SK-N-SH (cell line): ENCODE results near the gene PRR15. TPM values are rescaled to one million over a fixed set of nuclear protein-coding genes. Genes with fewer than 3 reads are reported as not detected.
A peak's percentile ranks its signal among the peaks of the same experiment; 100 is the strongest.

ENCODE experiments used
- CTCF ChIA-PET: fragments of 300-600, 350-600 bp; formaldehyde crosslinking; extraction: SDS; loops from one replicate; lab custom pipeline; 2021; lab: Yijun Ruan, JAX
- POLR2A ChIA-PET: fragments of 350-600 bp; sonication (Branson Sonifier 250); formaldehyde crosslinking; extraction: SDS; loops from one replicate; lab custom pipeline; 2020; ENCODE audit warnings: antibody characterized with exemption, inconsistent platforms; lab: Yijun Ruan, JAX
- DNase-seq: peaks from one replicate; pipeline ENCODE4 v3.0.0; 2012
- H2AFZ ChIP-seq: fragments of 200-600 bp; sonication (generic); 2 replicates; pipeline ENCODE4 v1.8.1; 2016; ENCODE audit warnings: antibody characterized with exemption, mild to moderate bottlenecking, low read depth
- H3F3A ChIP-seq: fragments of 200-600 bp; sonication (generic); replicated peaks from 2 replicates; pipeline ENCODE3; 2016; ENCODE audit warnings: antibody characterized with exemption, mild to moderate bottlenecking; ENCODE audit not compliant: insufficient read depth
- H3K27ac ChIP-seq, 2 experiments: fragments of 200-500 bp in 1 of 2; fragments of 200-600 bp in 1 of 2; sonication (Bioruptor generic) in 1 of 2; sonication (generic), shearing (Covaris generic) in 1 of 2; 2 replicates each; pipeline versions ENCODE4 v1.5.1 to v1.6.1; 2014 to 2016; ENCODE audit warnings: low read depth in 2 of 2, inconsistent platforms in 1 of 2, low read length in 1 of 2, mild to moderate bottlenecking in 1 of 2, mixed read lengths in 1 of 2
- H3K27me3 ChIP-seq: fragments of 200-600 bp; sonication (generic), shearing (Covaris generic); 2 replicates; pipeline ENCODE4 v1.6.1; 2016; ENCODE audit warnings: mixed run types; ENCODE audit not compliant: insufficient read depth
- H3K36me3 ChIP-seq, 2 experiments: fragments of 200-500 bp in 1 of 2; fragments of 200-600 bp in 1 of 2; sonication (Bioruptor generic) in 1 of 2; sonication (generic) in 1 of 2; replicated peaks in 1 of 2; 2 replicates each; pipeline versions ENCODE3 to v1.5.1; 2014 to 2016; ENCODE audit warnings: low read length in 1 of 2, mild to moderate bottlenecking in 1 of 2; ENCODE audit not compliant: insufficient read depth in 2 of 2, control insufficient read depth in 1 of 2
- H3K4me1 ChIP-seq, 2 experiments: fragments of 200-500 bp in 1 of 2; fragments of 200-600 bp in 1 of 2; sonication (Bioruptor generic) in 1 of 2; sonication (generic), shearing (Covaris generic) in 1 of 2; 2 replicates each; pipeline versions ENCODE4 v1.5.1 to v1.6.1; 2014 to 2016; ENCODE audit warnings: low read depth in 1 of 2, low read length in 1 of 2, mixed run types in 1 of 2; ENCODE audit not compliant: insufficient read depth in 2 of 2, control insufficient read depth in 1 of 2
- H3K4me2 ChIP-seq: fragments of 200-600 bp; sonication (generic), shearing (Covaris generic); 2 replicates; pipeline ENCODE4 v1.6.1; 2017; ENCODE audit warnings: mixed run types
- H3K4me3 ChIP-seq, 2 experiments: fragments of 200-500 bp in 1 of 2; fragments of 200-600 bp in 1 of 2; sonication (Bioruptor generic) in 1 of 2; sonication (generic), shearing (Covaris generic) in 1 of 2; 2 replicates each; pipeline versions ENCODE4 v1.5.1 to v1.8.1; 2014 to 2016; ENCODE audit warnings: low read depth in 2 of 2, inconsistent platforms in 1 of 2, low read length in 1 of 2, mild to moderate bottlenecking in 1 of 2, mixed read lengths in 1 of 2, moderate library complexity in 1 of 2
- H3K79me2 ChIP-seq: fragments of 200-600 bp; sonication (generic); 2 replicates; pipeline ENCODE4 v1.8.1; 2017; ENCODE audit warnings: mild to moderate bottlenecking; ENCODE audit not compliant: insufficient read depth
- H3K9ac ChIP-seq: fragments of 200-600 bp; sonication (generic); 2 replicates; pipeline ENCODE4 v1.6.1; 2017; ENCODE audit warnings: mixed run types
- H3K9me2 ChIP-seq: fragments of 200-600 bp; sonication (generic); 2 replicates; pipeline ENCODE4 v1.6.1; 2017; ENCODE audit warnings: mixed run types
- H3K9me3 ChIP-seq: fragments of 200-600 bp; sonication (generic); 2 replicates; pipeline ENCODE4 v1.6.1; 2017; ENCODE audit warnings: mixed run types, mild to moderate bottlenecking, moderate library complexity
- H4K20me1 ChIP-seq: fragments of 200-600 bp; sonication (generic); 2 replicates; pipeline ENCODE4 v1.6.1; 2017; ENCODE audit warnings: mild to moderate bottlenecking, mixed run types; ENCODE audit not compliant: insufficient read depth
- CHD2 ChIP-seq: fragments of 150-350 bp; IDR thresholded peaks from 2 replicates; pipeline ENCODE4 v1.6.1; 2018; ENCODE audit warnings: low read length; ENCODE audit not compliant: partially characterized antibody
- CTCF ChIP-seq: fragments of 200-600 bp; sonication (generic); IDR thresholded peaks from 2 replicates; pipeline ENCODE4 v1.6.1; 2017; ENCODE audit warnings: antibody characterized with exemption, mild to moderate bottlenecking, moderate library complexity
- EP300 ChIP-seq, 2 experiments: IDR thresholded peaks; 2 replicates each; pipeline versions ENCODE4 v1.4.0 to v1.6.1; 2012; ENCODE audit warnings: borderline replicate concordance in 1 of 2, low read depth in 1 of 2, low read length in 1 of 2
- EZH2phosphoT487 ChIP-seq: fragments of 200-600 bp; sonication (generic); IDR thresholded peaks from 2 replicates; pipeline ENCODE4 v1.6.1; 2017; ENCODE audit warnings: low read depth, mixed run types, mild to moderate bottlenecking, antibody characterized with exemption, moderate library complexity, borderline replicate concordance
- FOSL2 ChIP-seq: IDR thresholded peaks from 2 replicates; pipeline ENCODE4 v1.4.0; 2012; ENCODE audit warnings: low read depth, mild to moderate bottlenecking, moderate library complexity, borderline replicate concordance
- FOXJ3 ChIP-seq: sonication (generic); formaldehyde crosslinking; IDR thresholded peaks from 2 replicates; pipeline ENCODE4 v1.5.1; 2020; ENCODE audit warnings: mild to moderate bottlenecking, missing genetic modification reagents
- GATA2 ChIP-seq: sonication (generic); formaldehyde crosslinking; IDR thresholded peaks from 2 replicates; pipeline ENCODE4 v1.5.0; 2020; ENCODE audit warnings: mild to moderate bottlenecking, missing genetic modification reagents
- IRF3 ChIP-seq: fragments of 150-350 bp; IDR thresholded peaks from 2 replicates; pipeline ENCODE4 v1.6.1; 2016; ENCODE audit warnings: mild to moderate bottlenecking, low read depth, low read length
- MEF2A ChIP-seq: IDR thresholded peaks from 2 replicates; pipeline ENCODE4 v1.4.0; 2012; ENCODE audit warnings: low read depth, borderline replicate concordance
- NFIC ChIP-seq: IDR thresholded peaks from 2 replicates; pipeline ENCODE4 v1.4.0; 2012; ENCODE audit warnings: borderline replicate concordance
- PBX3 ChIP-seq: IDR thresholded peaks from 2 replicates; pipeline ENCODE4; 2012
- RAD21 ChIP-seq: IDR thresholded peaks from 2 replicates; pipeline ENCODE4 v1.6.1; 2012; ENCODE audit warnings: mild to moderate bottlenecking, low read length
- RFX5 ChIP-seq: IDR thresholded peaks from 2 replicates; pipeline ENCODE4 v1.6.1; 2012; ENCODE audit warnings: mild to moderate bottlenecking, improper control_type of control experiment, low read length
- RXRA ChIP-seq: IDR thresholded peaks from 2 replicates; pipeline ENCODE4 v1.4.0; 2012; ENCODE audit warnings: low read depth, mild to moderate bottlenecking, borderline replicate concordance
- TAF1 ChIP-seq: IDR thresholded peaks from 2 replicates; pipeline ENCODE4 v1.6.1; 2012; ENCODE audit warnings: low read depth, mild to moderate bottlenecking, low read length, moderate library complexity, borderline replicate concordance
- USF1 ChIP-seq: IDR thresholded peaks from 2 replicates; pipeline ENCODE4 v1.4.0; 2012; ENCODE audit warnings: low read depth, borderline replicate concordance
- USF2 ChIP-seq: fragments of 150-350 bp; IDR thresholded peaks from 2 replicates; pipeline ENCODE4 v1.6.1; 2017; ENCODE audit warnings: antibody characterized with exemption, low read length, low read depth, borderline replicate concordance
- YY1 ChIP-seq: IDR thresholded peaks from 2 replicates; pipeline ENCODE4 v1.4.0; 2012; ENCODE audit warnings: low read depth, mild to moderate bottlenecking
- WGBS: methylation state at CpG from one replicate; pipeline ENCODE4 v1.1.6; 2017; ENCODE audit warnings: low lambda C conversion rate; 5-methylcytosine and 5-hydroxymethylcytosine counted together
- polyA plus RNA-seq, 3 experiments: library from polyadenylated mRNA; depleted of rRNA; stranded (reverse); fragments of >200 nt; gene quantifications; 2 replicates each; pipeline ENCODE4 v1.2.3, GENCODE V29; 2012
- TF ChIP-seq, protein P1 (sequence below): IDR thresholded peaks from 2 replicates; pipeline ENCODE4 v1.4.0; 2012; ENCODE audit warnings: low read depth, borderline replicate concordance

The PRR15 gene
- polyA plus RNA-seq, 1 of the 3 experiments (the other 2 are of a cell fraction): 0.49 TPM

DNA sequence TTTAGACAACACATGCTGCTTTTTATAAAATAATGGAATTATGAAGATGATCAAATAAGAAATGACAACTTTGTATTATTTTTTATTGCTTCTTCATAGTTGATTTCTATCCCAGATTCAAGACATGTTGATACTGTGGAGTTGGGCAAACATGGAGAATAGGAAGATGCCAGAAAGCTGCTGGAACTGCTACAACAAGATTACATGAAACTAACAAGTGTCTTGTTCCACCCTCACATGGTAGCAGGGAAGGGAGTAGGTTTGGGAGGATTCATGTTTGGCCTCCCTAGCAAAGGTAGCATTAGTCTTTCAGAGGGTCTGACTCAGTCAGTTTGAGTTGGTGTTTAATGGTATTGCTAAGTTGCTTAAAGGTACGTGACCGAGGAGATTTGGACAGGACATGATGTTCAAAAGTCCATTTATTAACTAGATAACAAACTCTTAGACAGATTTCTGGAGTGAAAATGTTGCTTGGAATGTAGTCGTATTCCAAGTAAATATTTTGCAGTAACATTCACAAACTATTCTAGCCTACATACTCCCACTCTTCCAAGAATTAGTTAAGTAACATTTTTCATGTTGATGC lies 33.1 kb downstream of the PRR15 start:
- POLR2A ChIA-PET: no interaction called here

DNA sequence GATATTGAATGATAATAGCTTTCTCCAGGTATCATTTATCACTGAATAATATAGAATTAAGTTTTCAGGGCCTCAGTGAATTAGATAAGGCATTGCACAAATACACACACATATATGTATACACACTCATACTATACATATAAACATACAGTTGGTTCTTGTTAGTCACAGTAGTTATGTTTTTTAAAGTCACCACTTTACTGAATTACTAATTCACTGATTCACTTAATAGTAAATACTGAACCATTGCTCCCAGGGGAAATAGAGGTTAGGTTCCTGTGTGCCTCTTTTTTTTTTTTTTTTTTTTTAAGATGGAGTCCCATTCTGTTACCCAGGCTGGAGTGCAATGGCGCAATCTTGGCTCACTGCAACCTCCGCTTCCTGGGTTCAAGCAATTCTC lies 33.6 kb downstream of the PRR15 start:
- H4K20me1 ChIP-seq: no peaks in the 10 kb centered on the region
- H2AFZ ChIP-seq: no peak overlapping the region
- H3K36me3 ChIP-seq: no peaks in the 10 kb centered on the region
- no peak overlapping the region for H3K4me2 ChIP-seq
- H3K27me3 ChIP-seq: no peaks in the 10 kb centered on the region
- no peaks in the 10 kb centered on the region for H3F3A ChIP-seq
- H3K9me3 ChIP-seq: no peaks in the 10 kb centered on the region
- no peak for DNase-seq
- POLR2A ChIA-PET: no interaction called here
- no peaks in the 10 kb centered on the region; a peak in 1 of 4 replicates for H3K4me1 ChIP-seq
- no peak overlapping the region; a peak in 1 of 4 replicates for H3K27ac ChIP-seq
- no peak overlapping the region for H3K4me3 ChIP-seq
- H3K9me2 ChIP-seq: no peaks in the 10 kb centered on the region
- 88% methylated on average over 2 of the region's 2 CpGs for WGBS
- no peak for TF ChIP-seq RAD21
- TF ChIP-seq CTCF: no peak
- TF ChIP-seq YY1: no peak
- TF ChIP-seq FOXJ3 (CRISPR knock-in tag): no peak
- no peak for TF ChIP-seq RFX5
- no peak for TF ChIP-seq IRF3
- TF ChIP-seq USF2: no peak
- TF ChIP-seq RXRA: no peak
- TF ChIP-seq NFIC: no peak
- TF ChIP-seq EZH2phosphoT487: no peak
- no peak for TF ChIP-seq PBX3
- no peak for TF ChIP-seq FOSL2
- no peak for TF ChIP-seq CHD2
- TF ChIP-seq MEF2A: no peak
- TF ChIP-seq, protein P1, sequence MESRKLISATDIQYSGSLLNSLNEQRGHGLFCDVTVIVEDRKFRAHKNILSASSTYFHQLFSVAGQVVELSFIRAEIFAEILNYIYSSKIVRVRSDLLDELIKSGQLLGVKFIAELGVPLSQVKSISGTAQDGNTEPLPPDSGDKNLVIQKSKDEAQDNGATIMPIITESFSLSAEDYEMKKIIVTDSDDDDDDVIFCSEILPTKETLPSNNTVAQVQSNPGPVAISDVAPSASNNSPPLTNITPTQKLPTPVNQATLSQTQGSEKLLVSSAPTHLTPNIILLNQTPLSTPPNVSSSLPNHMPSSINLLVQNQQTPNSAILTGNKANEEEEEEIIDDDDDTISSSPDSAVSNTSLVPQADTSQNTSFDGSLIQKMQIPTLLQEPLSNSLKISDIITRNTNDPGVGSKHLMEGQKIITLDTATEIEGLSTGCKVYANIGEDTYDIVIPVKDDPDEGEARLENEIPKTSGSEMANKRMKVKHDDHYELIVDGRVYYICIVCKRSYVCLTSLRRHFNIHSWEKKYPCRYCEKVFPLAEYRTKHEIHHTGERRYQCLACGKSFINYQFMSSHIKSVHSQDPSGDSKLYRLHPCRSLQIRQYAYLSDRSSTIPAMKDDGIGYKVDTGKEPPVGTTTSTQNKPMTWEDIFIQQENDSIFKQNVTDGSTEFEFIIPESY: no peak
- no peak for TF ChIP-seq GATA2 (CRISPR knock-in tag)
- TF ChIP-seq USF1: no peak
- no peak for TF ChIP-seq TAF1
- no peak overlapping the region for H3K9ac ChIP-seq
- CTCF ChIA-PET: interaction anchor here (1.3 to 2.9 kb wide), 2 partner anchors 8 to 16 kb away, joined by 3 to 16 read pairs; no protein-coding TSS in a partner anchor
- H3K79me2 ChIP-seq: no peaks in the 10 kb centered on the region

More for the DNA sequence above, 33.1 kb downstream of the PRR15 start:
- Histone ChIP-seq H3K4me1 (no peaks in the 10 kb centered on the region; a peak in 1 of 4 replicates), H3K4me3 (no peak overlapping the region), H3K27ac (peak overlapping the region in 1 of 2 experiments; percentile 29; a peak in 2 of 4 replicates), H4K20me1 (no peaks in the 10 kb centered on the region), H3F3A (no peaks in the 10 kb centered on the region), H3K9me3 (no peaks in the 10 kb centered on the region), H3K36me3 (no peaks in the 10 kb centered on the region), H3K79me2 (no peaks in the 10 kb centered on the region), H2AFZ (no peak overlapping the region), H3K27me3 (no peaks in the 10 kb centered on the region), H3K9ac (no peak overlapping the region), H3K4me2 (no peak overlapping the region), H3K9me2 (no peaks in the 10 kb centered on the region)
- CTCF ChIA-PET: interaction anchor here (1.3 kb wide), 1 partner anchor 16 kb away, joined by 3 read pairs; no protein-coding TSS in a partner anchor
- WGBS: 80% methylated on average over 3 of the region's 3 CpGs
- DNase-seq: no peak
- TF ChIP-seq TAF1: no peak
- peak in 1 of 2 experiments; percentile 27; a peak in 1 of 4 replicates for TF ChIP-seq EP300 (IDR thresholded peaks at IDR 0.05; ENCODE audit: borderline replicate concordance in 1 of 2, low read depth in 1 of 2, low read length in 1 of 2)
